GM10847 (cell line): ENCODE measurements around the gene PRR16.

Source experiments
- POLR2A ChIP-seq: IDR thresholded peaks from 2 replicates; pipeline ENCODE4 v1.6.1; 2011; ENCODE audit not compliant: insufficient read length; ENCODE audit errors: extremely low read depth

Gene PRR16

DNA sequence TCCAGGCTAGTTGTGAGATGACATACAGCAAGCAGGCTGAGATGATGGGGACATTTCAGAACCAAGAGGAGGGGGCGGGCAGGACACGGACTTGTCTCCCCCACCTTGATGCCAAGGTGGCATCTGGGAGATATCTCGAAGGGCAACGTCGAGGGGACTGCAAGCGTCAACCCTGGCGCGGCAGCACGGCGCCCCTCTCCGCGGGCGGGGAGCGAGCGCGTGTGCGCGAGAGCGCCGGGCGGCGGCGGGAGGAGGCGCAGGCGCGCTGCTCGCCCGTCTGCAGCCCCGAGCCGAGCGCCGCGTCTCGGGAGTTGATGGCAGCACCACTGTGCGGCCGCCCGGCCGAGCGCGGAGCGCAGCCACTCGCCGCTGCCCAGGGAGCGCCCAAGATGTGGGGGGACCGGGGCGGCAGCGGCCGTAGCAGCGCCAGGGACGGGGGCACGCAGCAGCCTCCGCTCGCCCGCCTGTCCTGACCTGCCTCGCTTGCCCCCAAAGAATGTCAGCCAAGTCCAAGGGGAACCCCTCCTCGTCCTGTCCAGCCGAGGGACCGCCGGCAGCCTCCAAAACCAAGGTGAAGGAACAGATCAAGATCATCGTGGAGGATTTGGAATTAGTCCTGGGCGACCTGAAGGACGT, at the start of gene PRR16:
PRR16 (plus strand) TSS at position 310 of the 636 bp plus-strand sequence.
- TF ChIP-seq POLR2A: no peak

DNA sequence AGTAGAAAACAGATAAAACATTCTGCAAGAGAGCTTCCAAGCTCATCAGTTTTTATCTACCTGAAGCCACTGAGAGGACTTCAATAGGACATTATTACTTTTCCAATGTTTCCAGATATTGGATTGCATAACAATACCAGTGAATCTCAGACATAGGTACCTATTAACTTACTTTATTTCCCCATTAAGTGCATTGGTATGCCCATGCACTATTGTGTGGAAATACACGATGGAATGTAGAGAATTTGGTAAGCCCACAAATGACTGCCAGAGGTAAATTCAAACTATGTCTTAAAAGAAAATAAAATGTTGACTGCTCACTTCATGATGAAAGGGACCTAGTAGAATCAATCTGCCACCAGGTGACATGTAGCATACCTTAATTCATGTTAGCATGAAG, 48.1 kb upstream of the PRR16 start:
- no peak for TF ChIP-seq POLR2A

GRCh38 chr5:120419127-120419526, 45.0 kb upstream of the PRR16 start:
- TF ChIP-seq POLR2A: no peak

- no peak for TF ChIP-seq POLR2A
Observed at GRCh38 chr5:120430572-120430971, 33.5 kb upstream of the PRR16 start.

GRCh38 chr5:120432861-120433260, 31.2 kb upstream of the PRR16 start:
- no peak for TF ChIP-seq POLR2A

GRCh38 chr5:120435129-120435528, 29.0 kb upstream of the PRR16 start:
- TF ChIP-seq POLR2A: no peak

GRCh38 chr5:120436996-120437395, 27.1 kb upstream of the PRR16 start:
- TF ChIP-seq POLR2A: no peak

GRCh38 chr5:120442694-120443093, 21.4 kb upstream of the PRR16 start:
- no peak for TF ChIP-seq POLR2A

- no peak for TF ChIP-seq POLR2A
Observed at GRCh38 chr5:120443607-120444006, 20.5 kb upstream of the PRR16 start.

- TF ChIP-seq POLR2A: no peak
Observed at GRCh38 chr5:120446068-120446492, 18.0 kb upstream of the PRR16 start.

GRCh38 chr5:120446901-120447300, 17.2 kb upstream of the PRR16 start:
- no peak for TF ChIP-seq POLR2A

- TF ChIP-seq POLR2A: no peak
Observed at GRCh38 chr5:120447706-120448239, 16.3 kb upstream of the PRR16 start.

DNA sequence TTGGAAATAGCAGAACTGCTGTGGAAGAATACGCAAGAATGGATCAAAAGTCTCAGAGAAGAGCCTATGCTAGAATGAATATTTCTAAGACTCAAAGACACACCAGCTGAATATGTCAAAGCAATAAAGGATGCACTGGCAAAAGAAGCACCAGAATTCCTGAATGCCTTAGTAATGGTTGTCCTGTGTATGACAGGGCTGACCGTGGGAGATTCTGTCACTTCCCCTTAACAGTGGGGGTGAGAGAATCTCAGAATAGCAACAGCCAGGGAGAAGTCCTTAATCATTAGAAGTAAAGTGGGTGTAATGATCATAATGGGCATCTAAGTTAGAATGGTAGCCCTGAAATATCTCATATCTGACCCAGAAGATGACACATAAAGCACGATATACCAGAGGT, 14.6 kb upstream of the PRR16 start:
- TF ChIP-seq POLR2A: no peak

- TF ChIP-seq POLR2A: no peak
Observed at GRCh38 chr5:120450910-120451309, 13.2 kb upstream of the PRR16 start.

DNA sequence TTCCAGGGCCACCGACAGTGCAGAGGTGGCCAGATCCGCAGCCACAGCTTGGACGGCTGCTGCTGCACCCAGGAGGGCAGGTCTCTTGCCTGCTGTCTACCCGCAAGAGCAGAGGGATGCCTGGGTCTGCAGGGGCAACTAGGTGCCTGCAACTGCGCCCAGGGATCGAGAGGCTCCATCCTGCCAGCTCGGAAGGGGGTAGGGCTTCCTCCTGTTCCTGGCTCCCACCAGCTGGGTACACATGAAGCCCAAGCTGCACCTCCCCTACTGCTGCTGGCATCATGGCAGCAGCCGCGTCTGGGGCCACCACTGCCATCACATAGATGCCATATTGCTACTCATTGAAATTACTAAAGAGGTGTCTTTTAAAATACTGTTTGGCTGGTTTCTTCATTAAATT, 12.7 kb upstream of the PRR16 start:
- no peak for TF ChIP-seq POLR2A

DNA sequence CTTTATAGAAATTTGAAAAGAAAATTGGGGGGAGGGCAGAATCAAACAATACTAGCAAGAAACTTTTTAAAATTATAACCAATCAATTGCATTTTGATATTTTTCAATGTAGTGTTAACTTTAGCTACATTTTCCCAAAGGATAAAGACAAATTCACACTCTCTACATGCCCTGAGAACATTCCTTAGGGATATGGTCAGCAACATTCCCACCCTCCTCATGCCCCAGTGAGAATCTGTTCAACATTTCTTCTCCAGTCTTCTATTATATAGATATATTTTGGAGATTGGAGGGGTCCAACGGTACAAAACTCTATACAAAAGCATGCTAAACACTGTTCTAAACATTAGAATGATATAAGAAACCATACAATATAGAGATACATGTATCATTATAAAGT, 11.6 kb upstream of the PRR16 start:
- TF ChIP-seq POLR2A: no peak

DNA sequence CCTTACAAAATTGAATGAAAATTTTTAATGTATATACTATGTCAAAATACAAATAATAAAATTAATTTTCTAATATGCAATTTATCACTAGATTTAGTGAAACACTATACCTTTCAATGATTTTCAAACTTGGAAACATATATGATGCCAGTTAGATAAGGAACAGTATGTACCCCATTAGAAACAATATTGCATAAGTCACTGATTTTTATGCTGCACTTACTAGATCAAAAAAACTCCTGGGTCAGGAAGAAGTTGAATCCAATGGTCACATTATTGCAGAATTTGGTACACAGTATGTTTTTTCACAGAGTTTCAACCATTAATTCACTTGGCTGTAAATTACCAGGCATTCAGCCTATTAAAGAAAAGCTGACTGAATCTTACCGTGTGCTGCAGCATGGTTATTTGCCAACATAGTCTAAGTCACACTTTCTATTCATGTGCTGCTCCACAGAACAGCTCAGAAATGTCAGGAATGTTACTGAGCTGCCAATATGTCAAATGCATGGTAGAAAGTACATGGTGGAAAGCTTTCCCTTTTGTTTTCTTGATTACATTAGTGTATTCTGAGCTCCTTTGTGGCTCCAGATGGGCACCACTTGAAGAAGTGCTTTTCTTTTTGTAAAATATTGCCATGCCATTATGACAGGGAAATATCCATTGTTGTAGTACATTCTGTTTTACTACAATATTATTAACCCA, 9.9 kb upstream of the PRR16 start:
- TF ChIP-seq POLR2A: no peak

DNA sequence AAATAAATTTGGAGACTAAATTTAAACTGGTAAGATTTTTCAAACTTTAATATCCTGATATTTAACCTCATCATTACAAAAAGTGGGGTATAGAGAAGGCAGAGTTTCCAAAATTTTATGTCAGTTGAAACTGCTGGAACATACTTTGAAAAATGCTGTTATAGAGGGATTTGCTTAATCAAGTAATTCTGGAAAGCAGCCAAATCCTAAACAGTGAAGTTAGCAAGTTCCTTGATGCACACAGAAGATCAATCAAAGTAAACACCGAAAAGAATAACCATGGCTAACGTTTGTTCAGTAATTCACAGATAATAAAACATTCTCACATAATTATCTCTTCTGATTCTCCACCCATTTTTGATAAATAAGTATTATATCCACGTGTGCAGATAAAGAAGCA, 8.1 kb upstream of the PRR16 start:
- no peak for TF ChIP-seq POLR2A
